ENCODE results near the gene NFIB. TPM values are rescaled to one million over a fixed set of nuclear protein-coding genes. Genes with fewer than 3 reads are reported as not detected.

NFIB gene
- total RNA-seq, 1 donor: 12.1 TPM

DNA sequence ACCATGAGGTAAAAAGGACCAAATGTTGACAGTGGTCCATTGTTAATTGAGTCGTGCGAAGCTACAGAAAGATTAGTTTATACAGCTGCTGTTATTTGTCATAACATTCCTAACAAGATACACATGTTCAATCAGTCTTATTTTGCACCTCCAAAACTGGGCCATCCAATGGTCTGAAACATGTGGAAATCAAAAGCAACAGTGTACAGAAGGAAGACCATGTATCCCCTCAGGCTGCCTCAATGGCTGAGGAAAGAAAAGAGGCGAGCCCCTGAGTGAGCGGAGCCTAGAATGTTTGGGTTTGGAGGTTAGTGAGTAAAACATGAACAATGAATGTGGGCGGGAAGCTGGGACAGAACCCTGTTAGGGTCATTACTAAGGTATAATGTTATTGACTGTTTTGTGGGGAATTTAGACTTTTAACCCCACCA is 35.6 kb downstream of the NFIB start:
- no peak for TF ChIP-seq CTCF (IDR thresholded peaks at IDR 0.05; ENCODE audit: insufficient read depth, low read depth, low read length)
- peak; percentile 20 for DNase-seq (ENCODE audit: low read depth)
- H3K4me3 ChIP-seq (ENCODE audit: low read depth, low read length): no peak overlapping the region

DNA sequence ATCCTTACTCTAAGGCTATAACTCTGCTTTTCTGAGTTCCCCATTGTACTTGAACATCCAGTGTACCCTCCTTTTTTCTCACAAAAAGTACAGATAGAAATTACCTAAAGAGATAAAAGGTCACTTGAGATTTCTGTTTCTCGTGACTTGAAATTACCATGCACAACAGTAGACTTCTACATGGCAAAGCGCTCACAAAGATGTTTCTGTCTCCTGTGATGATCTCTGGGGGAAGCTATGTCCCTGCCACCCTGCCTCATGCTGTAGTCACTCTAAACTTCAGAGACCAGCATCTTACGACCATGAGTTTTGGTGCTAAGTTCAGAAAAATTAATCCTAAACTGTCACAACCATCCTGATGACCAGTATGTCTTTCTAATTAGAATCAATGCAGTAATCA is 36.2 kb downstream of the NFIB start:
- DNase-seq (ENCODE audit: low read depth): no peak
- no peak for TF ChIP-seq CTCF (IDR thresholded peaks at IDR 0.05; ENCODE audit: insufficient read depth, low read depth, low read length)
- no peak overlapping the region for H3K4me3 ChIP-seq (ENCODE audit: low read depth, low read length)

DNA sequence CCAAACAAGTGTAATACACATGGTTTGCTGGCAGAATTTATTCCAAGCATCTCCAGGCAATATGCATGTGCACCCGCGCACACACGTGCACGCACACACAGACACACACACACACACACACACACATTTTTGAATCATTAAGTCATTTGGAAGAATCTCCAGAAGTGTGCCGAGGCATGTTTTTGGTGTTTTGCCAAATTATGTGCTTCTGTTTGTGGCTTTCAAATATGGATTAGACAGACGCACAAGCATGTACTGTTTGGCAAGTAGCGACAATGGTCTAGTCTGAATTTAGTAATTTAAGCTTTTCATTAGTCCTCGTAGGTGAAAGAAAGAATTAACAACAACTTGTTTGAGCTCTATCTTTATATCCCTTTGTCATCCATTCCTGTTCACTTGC is 36.7 kb downstream of the NFIB start:
- TF ChIP-seq CTCF (IDR thresholded peaks at IDR 0.05; ENCODE audit: insufficient read depth, low read depth, low read length): no peak
- peak; percentile 52 for DNase-seq (ENCODE audit: low read depth)
- H3K4me3 ChIP-seq (ENCODE audit: low read depth, low read length): no peak overlapping the region

DNA sequence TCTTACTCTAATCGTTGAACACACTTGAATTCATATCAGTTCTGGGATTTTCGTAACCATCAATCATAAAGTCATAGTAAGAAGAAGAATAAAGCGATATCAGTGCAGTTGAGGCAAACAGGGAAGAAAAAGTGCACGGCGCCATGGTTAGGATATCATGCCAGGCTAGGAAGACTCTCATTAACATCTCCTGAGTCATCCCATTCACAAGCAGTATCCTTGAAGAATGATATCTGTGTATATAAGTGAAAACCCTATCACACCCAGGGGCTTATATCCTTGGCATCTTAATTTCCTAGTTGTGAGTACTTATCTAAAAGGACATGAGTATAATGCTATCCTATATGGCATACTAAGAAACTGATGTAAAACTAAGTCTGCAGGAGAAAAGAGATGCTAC is 38.6 kb downstream of the NFIB start:
- no peak for TF ChIP-seq CTCF (IDR thresholded peaks at IDR 0.05; ENCODE audit: insufficient read depth, low read depth, low read length)
- H3K4me3 ChIP-seq (ENCODE audit: low read depth, low read length): no peak overlapping the region
- DNase-seq (ENCODE audit: low read depth): no peak

GRCh38 chr9:14273696-14274121 is 40.2 kb downstream of the NFIB start:
- no peak for TF ChIP-seq CTCF (IDR thresholded peaks at IDR 0.05; ENCODE audit: insufficient read depth, low read depth, low read length)
- H3K4me3 ChIP-seq (ENCODE audit: low read depth, low read length): no peak overlapping the region
- peak; percentile 16 for DNase-seq (ENCODE audit: low read depth)

DNA sequence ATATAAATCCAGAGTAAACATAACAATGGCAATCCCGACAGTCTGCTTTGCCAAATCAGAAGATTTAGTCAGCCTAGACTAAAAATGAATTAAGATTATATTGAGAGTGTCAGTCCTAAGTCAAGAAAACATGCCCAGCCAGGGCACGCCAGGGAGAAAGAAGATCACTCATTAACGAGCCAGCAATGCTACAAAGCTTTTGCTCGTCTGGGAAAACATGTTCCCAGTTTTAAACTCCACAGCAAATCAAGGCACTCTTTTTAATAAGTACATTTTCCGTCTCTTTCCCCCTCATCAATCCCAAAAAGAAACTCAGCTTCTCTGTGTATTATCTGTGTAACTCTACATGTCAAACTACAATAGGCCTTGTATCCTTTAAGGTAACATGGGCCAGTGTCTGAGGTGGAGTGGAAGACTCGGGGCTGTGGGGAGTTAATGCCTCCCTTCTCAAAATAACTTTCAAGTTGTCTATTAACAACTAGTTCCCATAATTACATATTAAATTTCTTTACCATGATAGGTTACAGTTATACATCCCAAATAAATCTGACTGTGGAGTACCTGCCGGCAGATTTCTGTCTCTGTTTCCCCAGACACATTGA is 40.9 kb downstream of the NFIB start:
- no peak for TF ChIP-seq CTCF (IDR thresholded peaks at IDR 0.05; ENCODE audit: insufficient read depth, low read depth, low read length)
- H3K4me3 ChIP-seq (ENCODE audit: low read depth, low read length): no peak overlapping the region
- no peak for DNase-seq (ENCODE audit: low read depth)

- no peak overlapping the region for H3K4me3 ChIP-seq (ENCODE audit: low read depth, low read length)
- no peak for TF ChIP-seq CTCF (IDR thresholded peaks at IDR 0.05; ENCODE audit: insufficient read depth, low read depth, low read length)
- peak; percentile 88 for DNase-seq (ENCODE audit: low read depth)
Measured at GRCh38 chr9:14271093-14271673, 42.8 kb downstream of the NFIB start.
